HFF-Myc (cell line): Measurements from ENCODE around the gene FAM221B.
A peak's percentile ranks its signal among the peaks of the same experiment; 100 is the strongest.

Experiments
- DNase-seq: peaks from one replicate; pipeline ENCODE4 v3.0.0-alpha.2; 2011; ENCODE audit warnings: low read depth; ENCODE audit errors: extremely low read depth
- H3K4me3 ChIP-seq: replicated peaks from 2 replicates; pipeline ENCODE4 v1.5.1; 2011; ENCODE audit warnings: low read depth, mild to moderate bottlenecking, control low read depth, low read length
- TF ChIP-seq, protein P1 (sequence below): IDR thresholded peaks from 2 replicates; pipeline ENCODE4 v1.5.1; 2012; ENCODE audit warnings: mild to moderate bottlenecking, low read depth, low read length, control low read depth; ENCODE audit errors: missing control alignments

The FAM221B gene

DNA sequence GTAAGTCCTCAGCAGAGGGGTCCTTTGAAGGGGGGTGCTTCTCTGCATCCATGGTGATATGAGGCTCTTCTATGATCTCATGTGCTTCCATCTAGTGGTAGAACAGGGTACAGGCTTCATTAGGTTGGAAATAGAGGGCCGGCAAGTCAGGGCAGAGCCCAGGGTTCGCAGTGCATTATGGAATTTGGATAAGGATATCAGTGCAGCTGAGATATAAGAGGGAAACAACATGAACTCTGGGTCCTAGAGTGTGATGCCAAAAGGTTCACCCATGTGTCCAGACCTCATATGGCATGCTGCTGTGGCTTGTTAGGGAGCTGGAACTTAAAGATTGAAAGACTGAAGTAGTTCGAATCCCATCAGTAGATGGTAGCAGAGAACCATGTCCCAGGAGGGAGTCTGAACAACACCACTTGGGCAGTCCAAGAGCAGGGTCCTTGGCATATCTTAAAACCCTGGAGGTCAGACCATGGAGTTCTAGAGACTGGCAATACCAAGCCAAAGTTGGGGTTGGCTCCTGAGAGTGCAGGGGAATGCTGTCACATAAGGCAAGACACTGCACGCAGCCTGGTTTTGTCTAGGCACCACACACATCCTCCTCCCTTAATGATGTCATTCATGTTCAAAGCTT lies 2.3 kb downstream of the FAM221B start:
- DNase-seq = no peak
- TF ChIP-seq, protein P1, sequence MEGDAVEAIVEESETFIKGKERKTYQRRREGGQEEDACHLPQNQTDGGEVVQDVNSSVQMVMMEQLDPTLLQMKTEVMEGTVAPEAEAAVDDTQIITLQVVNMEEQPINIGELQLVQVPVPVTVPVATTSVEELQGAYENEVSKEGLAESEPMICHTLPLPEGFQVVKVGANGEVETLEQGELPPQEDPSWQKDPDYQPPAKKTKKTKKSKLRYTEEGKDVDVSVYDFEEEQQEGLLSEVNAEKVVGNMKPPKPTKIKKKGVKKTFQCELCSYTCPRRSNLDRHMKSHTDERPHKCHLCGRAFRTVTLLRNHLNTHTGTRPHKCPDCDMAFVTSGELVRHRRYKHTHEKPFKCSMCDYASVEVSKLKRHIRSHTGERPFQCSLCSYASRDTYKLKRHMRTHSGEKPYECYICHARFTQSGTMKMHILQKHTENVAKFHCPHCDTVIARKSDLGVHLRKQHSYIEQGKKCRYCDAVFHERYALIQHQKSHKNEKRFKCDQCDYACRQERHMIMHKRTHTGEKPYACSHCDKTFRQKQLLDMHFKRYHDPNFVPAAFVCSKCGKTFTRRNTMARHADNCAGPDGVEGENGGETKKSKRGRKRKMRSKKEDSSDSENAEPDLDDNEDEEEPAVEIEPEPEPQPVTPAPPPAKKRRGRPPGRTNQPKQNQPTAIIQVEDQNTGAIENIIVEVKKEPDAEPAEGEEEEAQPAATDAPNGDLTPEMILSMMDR = peak; percentile 80
- no peak overlapping the region for H3K4me3 ChIP-seq

DNA sequence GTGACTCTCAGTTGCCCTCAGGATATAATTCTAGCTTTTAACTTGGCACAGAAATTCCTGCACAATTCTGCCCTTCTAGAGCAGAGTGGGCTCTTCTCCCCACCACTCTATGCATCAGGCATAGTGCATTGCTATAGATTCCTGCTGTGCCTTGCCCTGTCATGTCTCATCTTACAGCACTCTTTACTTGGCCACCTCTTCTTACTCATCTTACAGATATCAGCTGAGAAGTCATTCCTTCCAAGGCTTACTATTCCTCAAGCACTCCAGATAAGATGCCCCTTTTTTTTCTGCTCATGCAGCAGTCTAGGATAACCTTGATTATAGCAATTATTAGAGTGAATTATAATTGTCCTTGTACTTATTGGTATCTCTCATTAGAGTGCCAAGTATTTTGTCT lies 5.6 kb downstream of the FAM221B start:
- H3K4me3 ChIP-seq = no peak overlapping the region
- TF ChIP-seq, protein P1 = no peak
- no peak for DNase-seq

DNA sequence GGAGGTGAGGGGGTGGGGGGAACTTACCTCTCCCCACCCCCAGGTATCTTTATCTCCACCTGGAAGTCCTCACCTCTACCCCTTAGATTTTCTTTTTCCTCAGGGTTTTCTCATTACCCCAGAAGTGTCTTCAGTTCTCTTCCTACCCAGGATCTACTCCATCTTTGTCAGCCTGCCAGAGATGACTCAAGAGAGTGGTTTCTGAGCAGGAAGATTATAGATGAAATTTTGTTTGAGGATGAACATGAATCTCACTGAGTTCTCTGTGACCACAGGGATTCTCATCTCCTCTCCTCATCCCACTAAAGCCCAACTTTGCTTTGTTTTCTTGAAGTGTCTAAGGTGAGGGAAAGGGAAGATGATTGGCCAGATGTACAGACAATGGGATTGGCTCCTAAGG lies 8.5 kb downstream of the FAM221B start:
- no peak for DNase-seq
- TF ChIP-seq, protein P1 = no peak
- H3K4me3 ChIP-seq = no peak overlapping the region

DNA sequence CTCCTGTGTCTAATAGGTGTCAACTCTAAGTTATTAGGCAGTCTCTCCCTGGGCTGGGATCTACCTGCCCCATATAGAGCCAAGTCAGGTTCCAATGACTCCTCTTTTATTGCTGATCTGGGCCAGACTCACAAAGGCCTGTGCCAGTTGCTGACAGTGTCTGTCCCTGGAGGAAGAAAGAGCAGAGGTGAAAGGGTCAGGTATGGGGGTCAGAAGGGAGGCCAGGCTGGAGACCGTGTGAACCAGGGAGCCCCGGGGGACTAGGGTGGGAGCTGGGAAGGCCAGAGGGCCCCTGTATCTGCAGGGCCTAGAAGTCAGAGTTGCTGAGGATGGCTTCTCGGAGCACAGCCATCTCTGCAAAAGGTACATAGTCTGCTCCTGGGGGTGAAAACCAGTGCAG lies 10.2 kb downstream of the FAM221B start:
- H3K4me3 ChIP-seq = no peak overlapping the region
- no peak for DNase-seq
- TF ChIP-seq, protein P1 = no peak

DNA sequence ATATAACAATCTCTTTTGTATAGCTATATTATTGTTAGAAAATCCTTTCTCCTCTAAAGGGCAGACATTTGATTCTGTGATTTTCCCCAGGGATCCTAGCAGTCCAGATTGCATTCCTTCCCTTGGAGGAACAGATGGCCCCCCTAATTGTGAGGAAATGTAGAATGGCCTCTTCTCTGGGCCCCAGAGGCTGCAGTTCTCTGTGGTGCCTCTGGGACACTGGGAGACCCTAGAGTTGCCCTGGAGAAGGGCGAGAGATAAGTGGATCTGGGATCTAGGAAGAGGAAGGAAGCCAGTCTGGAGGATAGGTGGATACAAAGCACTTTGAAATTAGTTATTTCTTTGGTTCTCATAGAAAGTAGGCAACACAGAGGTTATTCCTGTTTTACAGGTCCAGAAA lies 11.8 kb downstream of the FAM221B start:
- H3K4me3 ChIP-seq = no peak overlapping the region
- no peak for DNase-seq
- TF ChIP-seq, protein P1 = peak; percentile 8

DNA sequence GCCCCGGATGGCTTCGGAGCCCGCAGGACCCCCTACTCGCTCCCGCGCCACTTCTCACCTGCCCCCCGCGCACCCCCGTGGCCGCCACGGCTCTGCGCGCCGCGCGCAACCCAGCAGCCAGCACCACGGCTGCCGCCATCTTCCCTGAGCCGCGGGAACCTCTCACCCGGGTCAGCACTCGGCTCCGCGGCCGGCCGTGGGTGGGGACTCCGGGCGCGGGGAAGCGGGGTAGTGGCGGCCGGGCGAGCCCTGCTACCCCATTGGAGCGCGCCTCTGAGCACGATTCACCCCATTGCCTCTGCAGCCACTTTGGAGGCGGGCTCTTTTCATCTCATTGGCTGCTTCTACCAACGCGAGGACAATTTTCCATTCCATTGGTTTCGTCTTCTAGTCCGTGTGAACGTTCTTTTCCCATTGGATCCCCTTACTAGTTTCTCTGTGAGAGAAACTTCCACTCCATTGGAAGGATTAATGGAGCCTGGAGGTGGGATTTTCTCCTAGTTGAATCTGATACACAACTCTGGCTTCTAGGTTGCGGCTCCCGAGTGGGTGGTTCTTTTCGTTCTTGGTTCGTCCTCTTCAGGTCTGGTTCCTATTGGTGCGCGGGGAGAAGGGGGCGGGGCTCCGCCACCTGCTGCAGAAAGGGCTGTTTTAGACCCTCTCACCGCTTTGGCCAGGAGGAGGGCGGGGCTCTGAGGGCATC lies 13.5 kb downstream of the FAM221B start, which contains the start of gene HINT2:
Gene HINT2, minus strand, starts transcription at position 202 of the 703 bp plus-strand sequence. Its CDS starts 63 bp downstream, at position 139.
- TF ChIP-seq, protein P1 = no peak
- peak; percentile 99 for DNase-seq

More for the DNA sequence above, 13.5 kb downstream of the FAM221B start, which contains the start of gene HINT2:
- H3K4me3 ChIP-seq = peak within 1 kb of the TSS; percentile 79
